IPS-NIHi7 (cell line): ENCODE results near the gene EFCAB14.
"Not testable (repeated sequence)": the region's sequence is repeated elsewhere in the genome, so short reads cannot be mapped to it uniquely, and the experiment has no call there.

Experiments
- DNase-seq: peaks from one replicate; pipeline ENCODE4 v3.0.0; 2012; ENCODE audit warnings: mixed read lengths; ENCODE audit errors: extremely low spot score

EFCAB14 gene

DNA sequence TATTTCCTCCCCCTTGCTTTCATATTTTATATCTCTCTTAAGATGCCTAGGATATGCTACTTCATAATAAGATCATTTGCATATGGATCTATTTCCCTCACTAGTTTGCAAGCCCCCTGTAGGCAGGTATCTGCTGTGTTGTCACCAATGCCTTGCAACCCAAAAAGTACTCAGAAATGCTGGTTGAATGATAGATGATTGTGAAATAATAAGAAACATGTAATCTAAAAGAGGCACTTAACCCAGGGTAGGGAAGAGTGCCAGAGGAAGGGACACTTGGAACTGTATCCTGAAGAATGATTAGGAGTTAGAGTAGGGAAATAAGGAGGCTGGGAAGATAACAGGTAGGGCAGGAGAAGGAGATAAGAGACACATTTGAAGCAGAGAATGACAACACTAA is 63.1 kb downstream of the EFCAB14 start:
- no peak for DNase-seq

GRCh38 chr1:46654698-46655097 is 64.2 kb downstream of the EFCAB14 start:
- not testable (repeated sequence) for DNase-seq

DNA sequence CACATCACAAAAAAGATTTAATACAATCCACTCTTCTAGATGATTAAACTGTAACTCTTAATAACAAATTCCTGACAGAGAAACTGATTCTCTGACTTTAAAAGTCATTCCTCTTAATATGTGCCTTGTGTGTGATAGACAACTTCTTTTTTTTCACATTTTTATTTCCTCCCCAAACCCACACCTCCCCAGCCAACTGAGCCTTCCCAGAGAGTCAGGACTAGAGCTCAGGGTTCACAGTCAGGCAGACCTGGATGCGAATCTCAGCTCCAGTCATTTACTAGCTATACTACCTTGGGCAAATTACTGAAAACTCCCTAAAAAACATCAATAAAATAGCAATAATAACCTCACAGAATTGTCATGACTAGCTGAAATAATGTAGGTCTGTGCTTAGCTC is 64.9 kb downstream of the EFCAB14 start:
- DNase-seq, result no peak

DNA sequence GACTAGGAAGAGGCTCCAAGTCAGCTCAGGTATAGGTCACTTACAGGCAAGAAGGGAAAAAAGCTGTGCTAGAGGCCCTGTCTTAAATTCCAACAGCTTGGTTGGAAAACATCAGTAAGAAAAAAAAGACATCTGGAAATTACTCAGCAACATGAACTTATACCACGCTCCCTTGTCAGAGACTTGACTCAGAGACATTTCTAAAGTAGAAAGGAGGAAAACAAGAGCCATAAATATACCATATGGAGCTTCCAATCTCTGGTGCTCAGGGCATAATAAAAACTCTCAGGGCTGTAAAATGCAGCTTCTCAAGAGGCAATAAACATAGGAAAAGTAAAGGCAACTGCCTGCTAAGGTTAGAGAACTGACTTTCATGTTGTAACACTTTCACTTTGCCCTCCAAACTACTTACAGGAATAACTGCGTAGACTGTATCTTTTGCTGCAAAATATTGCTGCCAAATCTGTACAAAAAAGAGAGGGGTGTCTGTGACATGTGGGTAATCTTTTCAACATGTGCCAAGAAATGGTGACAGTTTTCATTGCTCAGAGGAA is 65.4 kb downstream of the EFCAB14 start:
- no peak for DNase-seq

DNA sequence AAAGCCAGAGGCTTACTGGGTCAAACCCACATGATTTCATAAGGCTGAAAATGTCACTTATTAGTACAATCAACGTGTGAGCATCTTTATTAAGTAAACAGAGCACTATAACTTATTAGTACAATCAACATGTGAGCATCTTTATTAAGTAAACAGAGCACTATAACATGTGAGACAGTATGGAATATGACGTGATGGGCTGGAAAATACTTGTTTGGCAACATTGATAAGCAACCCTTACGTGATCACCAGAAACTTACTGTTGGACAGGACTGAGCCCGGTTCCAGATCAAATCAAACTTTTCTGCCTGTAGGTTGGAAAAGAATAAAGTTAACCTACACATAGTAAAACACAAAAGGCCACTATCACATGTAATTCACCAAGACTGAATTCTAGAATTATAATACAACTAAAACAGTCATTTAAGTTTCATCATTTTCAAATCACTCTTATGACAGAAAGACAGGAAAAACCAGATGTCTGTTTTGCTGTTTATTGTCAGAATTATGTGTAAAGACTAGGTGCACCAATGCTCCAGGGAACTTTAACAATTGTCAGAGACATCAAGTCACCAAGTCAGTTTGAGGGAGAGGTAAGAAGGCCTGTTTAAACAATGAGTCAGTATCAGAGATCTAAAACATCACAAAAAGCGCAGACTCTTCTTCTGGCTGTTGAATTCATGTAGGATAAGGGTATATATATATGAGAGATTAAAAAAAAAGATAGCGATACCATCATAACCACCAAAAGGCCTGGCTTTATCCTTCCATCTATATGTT is 66.4 kb downstream of the EFCAB14 start:
- DNase-seq, result no peak

- not testable (repeated sequence) for DNase-seq
Measured at GRCh38 chr1:46651152-46651551, 67.8 kb downstream of the EFCAB14 start.

DNA sequence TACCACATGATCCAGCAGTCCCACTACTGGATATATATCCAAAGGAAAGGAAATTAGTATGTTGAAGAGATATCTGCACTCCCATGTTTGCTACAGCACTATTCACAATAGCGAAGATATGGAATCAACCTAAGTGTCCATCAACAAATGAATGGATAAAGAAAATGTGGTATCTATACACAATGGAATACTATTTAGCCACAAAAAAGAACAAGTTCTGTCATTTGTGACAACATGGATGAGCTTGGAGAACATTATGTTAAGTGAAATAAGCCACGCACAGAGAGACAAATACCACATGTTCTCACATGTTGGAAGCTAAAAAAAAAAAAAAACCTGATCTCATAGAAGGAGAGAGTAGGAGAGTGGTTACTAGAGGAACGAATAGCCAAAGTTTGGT is 68.4 kb downstream of the EFCAB14 start:
- DNase-seq, result no peak

DNA sequence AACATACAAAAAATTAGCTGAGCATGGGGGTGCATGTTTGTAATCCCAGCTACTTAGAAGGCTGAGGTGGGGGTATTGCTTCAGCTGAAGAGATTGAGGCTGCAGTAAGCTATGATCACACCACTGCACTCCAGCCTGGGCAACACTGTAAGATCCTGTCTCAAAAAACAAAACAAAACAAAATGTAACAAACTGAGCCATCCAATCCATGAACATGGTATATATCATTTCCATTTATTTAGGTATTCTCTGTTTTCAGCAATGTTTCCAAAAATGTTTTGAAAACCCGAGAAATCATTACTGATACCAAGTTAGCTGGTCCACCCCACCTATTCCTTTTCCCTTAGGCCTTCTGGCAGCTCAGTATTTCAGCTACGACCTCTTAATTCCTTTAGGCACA is 69.2 kb downstream of the EFCAB14 start:
- DNase-seq, result no peak

GRCh38 chr1:46647611-46648010 is 71.3 kb downstream of the EFCAB14 start:
- DNase-seq, result no peak

DNA sequence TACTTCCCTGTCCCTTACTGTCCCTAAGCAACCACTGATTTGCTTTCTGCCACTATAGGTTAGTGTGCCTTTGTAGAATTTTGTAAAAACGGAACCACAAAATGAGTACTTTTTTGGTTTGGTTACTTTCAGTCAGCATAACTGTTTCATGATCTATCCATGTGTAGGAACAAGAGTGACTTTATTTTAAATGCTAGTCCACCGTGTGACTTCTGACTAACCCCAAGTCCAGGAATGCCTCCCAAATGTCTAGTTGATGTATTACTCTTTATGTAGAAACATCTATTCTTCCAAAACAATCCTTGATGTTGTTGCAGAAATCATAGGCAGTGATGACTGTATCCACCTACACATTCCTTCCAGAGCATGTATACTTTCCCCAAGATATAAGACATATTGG is 72.1 kb downstream of the EFCAB14 start:
- no peak for DNase-seq

DNA sequence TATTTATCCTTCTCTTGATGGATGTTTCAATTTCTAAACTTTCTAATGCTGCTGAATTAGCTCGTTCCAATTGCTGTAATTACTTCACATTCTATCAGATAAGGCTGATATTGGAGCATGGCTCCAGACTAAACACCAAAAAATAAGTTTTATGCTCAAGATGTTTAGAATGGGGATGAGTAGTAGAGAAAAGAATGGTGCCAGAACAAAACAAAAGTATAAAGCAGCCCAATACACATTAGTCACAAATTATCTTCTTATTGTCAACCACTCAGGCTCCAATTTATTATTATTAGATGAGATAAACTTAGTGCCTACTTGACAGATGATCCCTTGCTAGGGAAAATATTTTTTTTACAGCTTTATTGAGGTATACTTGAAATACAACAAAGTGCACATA is 72.6 kb downstream of the EFCAB14 start:
- DNase-seq, result no peak

GRCh38 chr1:46645815-46646214 is 73.1 kb downstream of the EFCAB14 start:
- DNase-seq, result no peak

DNA sequence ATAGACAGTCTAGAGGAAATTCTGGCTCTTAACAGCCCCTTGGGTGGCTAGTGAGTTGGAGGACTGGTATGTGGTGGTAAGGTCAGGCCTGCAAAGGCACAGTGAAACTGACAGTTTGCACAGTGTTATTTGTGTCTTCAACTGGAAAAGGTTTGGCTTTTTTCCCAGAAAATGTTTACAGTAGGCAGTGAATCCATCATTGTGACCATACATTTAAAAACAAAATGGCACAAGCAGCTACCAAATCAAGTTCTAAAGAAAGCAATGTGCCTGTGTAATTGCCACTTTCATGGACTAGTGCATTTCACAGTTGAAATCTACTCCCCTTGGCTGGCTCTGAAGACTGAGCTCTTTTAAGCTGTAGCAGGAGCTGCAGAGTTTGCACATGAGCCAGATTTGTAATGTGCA is 75.5 kb downstream of the EFCAB14 start:
- no peak for DNase-seq

DNA sequence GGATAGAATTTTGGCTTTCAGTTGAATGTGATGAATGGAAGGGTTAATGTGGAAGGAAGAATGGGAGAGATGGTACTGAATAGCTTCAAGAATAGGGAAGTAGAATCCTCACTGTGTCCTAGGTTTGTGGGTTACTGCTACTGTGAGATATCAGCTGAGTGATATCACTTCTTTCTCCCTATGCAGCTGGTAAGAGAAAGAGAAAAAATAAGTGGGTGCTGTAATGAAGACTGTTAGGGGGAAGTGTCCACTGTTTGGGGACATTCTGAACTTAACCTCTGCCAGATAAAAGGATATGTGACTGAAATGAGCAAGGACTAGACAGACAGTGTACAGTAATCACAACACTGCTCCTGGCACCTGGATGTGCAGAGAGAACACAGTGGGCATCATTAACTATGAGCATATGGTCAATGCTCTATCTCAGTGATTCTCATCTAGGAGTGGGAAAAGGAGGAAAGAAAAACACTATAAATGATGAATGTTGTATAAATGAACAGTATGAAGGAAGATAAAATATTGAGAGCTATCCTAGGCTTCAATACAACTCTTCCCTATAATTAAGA is 76.7 kb downstream of the EFCAB14 start:
- DNase-seq, result no peak

GRCh38 chr1:46639547-46639946 is 79.4 kb downstream of the EFCAB14 start:
- no peak for DNase-seq

DNA sequence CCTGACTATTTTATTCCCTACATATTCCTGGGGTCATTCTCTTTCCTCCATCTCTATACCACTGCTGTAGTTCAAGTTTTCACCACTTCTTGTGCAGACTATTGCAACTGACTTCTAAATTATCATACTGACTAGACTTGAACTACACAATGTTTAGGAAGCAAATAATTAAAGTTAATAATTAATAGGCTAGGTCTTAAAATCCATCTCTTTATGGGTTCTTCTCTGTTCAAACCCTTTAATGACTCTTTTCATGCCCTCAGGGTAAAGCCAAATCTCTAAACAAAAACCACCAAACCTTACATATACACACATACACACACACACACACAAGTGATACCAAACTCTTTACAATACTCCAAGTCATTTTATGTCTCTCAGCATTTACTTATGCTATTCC is 80.0 kb downstream of the EFCAB14 start:
- no peak for DNase-seq

DNA sequence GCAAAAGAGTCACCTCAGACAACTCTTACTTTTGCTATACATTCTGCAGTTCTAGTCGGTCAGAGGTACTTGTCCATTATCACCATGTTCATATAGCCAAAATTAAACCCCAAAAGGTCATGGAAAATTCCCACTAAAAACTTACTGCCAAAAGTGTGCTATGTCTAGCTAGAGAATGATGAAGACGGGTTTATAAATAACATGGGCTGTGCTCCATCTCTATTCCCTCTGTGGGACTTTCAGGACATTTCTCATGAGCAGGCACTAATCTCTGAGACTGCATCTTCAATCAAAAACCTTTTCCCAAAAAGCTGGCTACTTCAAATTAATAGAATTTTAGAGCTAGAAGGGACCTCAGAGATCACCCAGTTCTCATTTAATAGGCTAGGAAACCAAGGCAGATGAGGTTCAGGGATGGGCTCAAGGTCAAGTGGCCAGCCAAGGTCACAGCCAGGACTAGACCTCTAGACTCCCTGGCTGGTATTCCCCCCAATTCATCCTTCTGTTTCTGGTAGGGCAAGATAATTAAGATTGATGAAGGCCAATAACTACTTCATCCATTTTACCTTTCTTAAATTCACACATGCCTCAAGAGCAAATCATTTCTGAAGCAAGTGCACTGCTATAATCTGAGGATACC is 81.3 kb downstream of the EFCAB14 start:
- DNase-seq, result no peak

DNA sequence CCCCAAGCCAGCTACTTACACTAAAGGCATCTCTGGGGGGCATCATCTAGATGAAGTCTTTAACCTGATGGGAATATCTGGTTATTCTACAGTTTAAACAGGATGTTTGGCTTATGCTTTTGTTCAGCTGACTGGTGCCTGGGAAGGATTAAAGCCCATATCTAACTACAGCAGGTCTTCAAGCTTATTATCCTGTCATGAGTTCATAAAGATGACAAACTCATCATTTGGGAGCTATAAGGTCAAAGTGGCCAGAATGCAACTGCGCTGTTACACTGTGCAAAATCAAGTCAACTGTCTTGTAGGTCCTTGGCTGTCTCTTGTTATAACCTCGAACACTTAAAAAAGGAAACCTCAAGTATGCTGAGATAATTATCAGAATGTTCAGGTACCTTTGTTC is 83.7 kb downstream of the EFCAB14 start:
- no peak for DNase-seq

DNA sequence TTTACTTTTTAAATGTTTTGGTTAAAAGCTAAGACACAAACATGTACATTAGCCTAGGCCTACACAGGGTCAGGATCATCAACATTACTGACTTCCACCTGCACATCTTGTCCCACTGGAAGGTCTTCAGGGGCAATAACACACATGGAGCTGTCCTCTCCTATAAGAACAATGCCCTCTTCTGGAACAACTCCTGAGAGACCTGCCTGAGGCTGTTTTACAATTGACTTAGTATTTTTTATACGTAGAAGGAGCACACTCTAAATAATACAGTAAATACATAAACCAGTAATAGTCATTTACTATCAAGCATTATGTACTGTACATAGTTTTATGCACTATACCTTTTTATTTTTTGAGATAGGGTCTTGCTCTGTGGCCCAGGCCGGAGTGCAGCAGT is 88.2 kb downstream of the EFCAB14 start:
- no peak for DNase-seq
